NCI-H748 (cell line): ENCODE data around the gene HGF.
"Not testable (repeated sequence)": the region's sequence is repeated elsewhere in the genome, so short reads cannot be mapped to it uniquely, and the experiment has no call there.

Experiments used
- DNase-seq: peaks from one replicate; lab custom pipeline; 2025; ENCODE audit not compliant: unreplicated experiment; lab: John Stamatoyannopoulos, UW

HGF gene

DNA sequence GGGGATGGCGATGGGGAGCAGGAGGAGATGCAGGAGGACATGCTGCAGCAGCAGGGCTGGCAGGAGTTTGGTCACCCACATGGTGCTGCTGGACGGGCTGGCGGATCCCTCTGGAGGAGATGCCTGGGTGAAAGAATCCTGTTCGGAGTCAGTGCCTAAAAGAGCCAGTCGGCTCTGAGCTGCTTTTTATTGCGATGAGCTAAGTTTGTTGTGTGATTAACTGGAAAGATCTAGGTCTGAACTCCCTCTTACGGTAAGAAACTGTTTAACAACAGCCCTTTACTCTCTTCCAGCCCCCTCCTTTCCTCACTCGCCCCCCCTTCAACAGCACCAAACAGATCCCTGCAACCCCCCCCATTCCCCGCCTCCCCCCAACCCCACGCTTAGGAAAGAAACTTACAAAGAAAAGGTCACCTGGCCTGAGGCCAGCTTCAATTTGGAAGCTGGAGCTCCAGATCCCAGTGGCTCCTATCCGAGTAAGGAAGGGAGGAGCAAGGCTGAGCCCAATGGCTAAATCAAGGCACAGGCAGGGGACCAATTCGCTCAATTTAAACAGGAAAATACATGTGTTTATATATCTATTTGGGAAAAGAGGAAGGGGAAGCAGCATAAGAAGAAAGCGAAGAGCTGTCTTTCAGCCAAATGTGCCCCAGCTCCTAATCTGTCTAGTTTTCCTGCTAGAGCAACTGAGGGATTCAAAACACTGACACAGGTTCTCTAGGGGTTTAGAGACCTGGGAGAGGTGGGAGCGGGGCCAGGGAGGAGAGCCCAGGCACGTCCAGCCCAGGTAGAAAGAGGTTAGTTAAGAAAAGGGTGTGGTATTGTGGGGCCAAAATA, at the start of gene HGF:
HGF (minus strand) TSS at position 157 of the 837 bp plus-strand sequence; CDS start at position 81, 76 bp downstream.
- peak; percentile 18 for DNase-seq

- DNase-seq, result peak; percentile 15
Measured at GRCh38 chr7:81816312-81816711, 46.5 kb upstream of the HGF start.

DNA sequence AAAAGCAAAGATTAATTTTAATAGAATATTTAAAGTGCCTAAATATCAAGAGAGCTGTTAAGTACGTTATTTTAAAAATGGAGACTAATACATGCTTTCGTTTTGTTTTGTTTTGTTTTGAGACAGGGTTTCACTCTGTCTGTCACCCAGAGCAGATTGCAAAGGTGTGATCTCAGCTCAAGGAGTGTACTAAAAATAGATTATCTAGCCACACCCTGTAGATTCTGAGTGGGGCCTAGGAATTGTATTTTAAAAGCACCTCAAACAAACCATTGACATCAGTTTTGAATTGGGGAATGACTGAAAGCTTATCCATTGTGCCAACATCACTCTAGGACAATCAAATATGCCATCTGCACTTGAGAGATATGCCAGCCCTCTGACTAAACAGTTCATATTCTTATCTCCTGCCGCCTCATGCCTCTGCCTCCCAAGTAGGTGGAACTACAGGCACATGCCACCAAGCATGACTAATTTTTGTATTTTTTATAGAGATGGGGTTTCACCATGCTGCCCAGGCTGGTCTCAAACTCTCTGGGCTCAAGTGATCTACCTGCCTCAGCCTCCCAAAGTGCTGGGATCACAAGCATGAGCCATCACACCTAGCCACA, 43.1 kb upstream of the HGF start:
- DNase-seq, result peak; percentile 47

GRCh38 chr7:81811956-81812865, 42.4 kb upstream of the HGF start:
- peak; percentile 85 for DNase-seq

- DNase-seq, result no peak
Measured at GRCh38 chr7:81810476-81811155, 40.8 kb upstream of the HGF start.

GRCh38 chr7:81808310-81808709, 38.5 kb upstream of the HGF start:
- not testable (repeated sequence) for DNase-seq

DNA sequence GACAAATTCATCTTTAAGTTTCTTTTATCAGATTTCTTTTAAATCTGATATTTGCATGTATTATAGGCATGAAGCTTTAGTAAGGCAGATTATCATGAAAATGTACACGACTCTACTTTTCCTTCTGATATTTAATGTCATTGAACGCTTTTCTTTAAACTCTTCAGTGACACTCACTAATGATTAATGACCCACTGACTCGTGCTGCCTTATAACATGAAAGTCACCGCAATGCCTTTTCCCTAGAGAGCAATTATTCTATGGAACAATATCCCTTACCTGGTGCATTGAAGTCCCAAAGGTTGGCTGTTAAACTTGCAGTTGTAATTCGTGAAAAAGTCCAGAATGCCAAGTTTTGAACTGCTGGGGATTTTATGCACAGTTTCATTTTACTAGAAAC, 33.4 kb upstream of the HGF start:
- no peak for DNase-seq

DNA sequence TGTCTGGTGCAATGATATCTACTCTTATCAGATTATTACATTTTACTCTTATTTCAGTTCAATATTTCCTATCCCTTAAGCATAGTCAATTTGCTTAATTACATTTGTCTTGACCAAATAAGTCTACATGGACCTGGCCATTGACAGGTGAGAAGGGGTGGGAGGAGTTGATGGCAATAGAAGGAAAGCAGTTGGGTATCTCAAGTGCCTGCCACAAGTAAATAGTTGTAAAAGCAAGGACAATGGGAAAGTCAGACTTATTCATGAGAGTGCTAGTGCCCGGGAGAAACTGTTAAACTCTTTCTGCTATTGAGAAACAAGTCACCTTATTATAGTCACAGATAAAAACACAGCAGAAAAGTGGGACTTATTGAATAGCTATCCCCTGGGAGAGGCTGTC, 32.4 kb upstream of the HGF start:
- peak; percentile 18 for DNase-seq

DNA sequence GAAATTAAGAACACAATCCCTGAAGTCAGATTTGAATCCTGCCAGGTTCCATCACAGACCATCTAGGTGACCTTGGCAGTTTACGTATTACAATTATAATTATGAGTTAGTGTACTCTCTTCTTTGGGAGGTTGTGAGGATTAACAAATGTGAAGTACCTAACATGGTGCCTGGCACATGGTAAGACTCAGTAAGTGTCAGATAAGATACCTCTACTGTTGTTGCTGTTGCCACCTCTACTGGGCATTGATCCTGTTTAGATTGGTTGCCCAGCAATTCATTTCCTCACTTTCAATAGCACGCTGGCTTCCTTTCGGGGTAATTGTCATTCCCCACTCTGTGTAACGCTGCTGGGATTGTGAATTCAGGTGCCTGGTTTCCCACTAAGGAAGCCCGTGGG, 31.7 kb upstream of the HGF start:
- DNase-seq, result no peak

DNA sequence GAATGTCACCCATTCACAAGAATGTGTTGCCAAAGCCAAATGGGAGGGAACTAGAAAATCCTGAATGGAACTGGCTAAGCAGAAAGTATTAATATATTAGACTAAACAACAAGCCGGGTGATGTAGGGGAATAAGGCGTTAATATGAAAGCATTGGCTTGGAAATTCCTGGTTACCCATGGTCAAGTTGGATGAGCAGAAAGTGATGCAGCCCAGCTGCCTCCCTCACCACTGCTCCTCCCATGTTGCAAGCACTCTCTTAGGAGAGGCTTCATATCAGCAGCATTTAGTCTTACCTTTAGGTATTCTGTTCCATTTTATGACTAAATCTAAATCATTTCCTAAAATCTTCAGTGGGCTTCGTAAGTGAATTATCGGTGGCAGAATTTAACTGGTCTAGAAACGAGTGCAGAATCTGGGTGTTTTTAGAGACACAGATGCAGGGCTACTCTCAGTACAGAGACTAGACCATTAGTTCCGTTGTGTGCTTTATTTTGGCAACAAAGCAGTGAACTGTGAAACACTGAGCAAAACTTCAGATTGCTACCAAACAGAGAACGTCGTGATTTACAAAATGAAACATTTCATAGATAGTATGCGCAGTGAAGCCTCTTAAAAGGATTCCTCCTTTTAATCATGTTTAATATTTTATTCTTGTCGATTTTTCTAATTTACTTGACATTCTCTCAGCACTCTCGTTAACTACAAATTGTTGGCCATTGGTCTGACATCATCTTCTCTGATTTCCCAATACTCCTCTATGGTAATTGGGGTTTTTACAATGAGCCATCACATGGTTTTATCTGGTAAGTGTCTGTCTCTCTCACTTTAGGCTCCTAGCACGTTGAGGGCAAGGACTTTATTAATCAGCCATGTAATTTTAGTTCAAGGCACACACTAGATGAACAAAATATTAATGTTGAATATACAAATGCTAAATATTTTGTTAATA, 22.0 kb upstream of the HGF start:
- DNase-seq, result no peak

GRCh38 chr7:81790686-81791085, 20.8 kb upstream of the HGF start:
- no peak for DNase-seq

DNA sequence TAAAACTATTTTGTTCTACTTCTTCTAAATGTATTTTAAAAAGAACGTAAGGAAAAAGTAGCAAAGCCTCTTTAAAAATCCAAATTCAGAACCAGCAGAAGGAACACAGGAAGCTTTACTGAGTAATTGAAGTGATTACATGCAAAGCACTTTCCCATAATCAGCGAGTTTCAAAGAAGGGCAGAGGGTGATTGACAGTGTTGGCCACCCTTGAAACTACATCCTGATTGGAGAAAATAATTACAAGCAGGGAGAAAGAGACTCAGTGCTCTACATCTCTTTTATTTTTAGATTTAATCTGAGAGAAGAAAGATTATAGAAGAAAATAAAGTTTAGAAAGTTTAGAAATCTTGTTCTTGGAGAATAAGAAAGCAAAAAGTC, 20.3 kb upstream of the HGF start:
- no peak for DNase-seq

- DNase-seq, result no peak
Measured at GRCh38 chr7:81789406-81790119, 19.7 kb upstream of the HGF start.

GRCh38 chr7:81788246-81788645, 18.4 kb upstream of the HGF start:
- no peak for DNase-seq

DNA sequence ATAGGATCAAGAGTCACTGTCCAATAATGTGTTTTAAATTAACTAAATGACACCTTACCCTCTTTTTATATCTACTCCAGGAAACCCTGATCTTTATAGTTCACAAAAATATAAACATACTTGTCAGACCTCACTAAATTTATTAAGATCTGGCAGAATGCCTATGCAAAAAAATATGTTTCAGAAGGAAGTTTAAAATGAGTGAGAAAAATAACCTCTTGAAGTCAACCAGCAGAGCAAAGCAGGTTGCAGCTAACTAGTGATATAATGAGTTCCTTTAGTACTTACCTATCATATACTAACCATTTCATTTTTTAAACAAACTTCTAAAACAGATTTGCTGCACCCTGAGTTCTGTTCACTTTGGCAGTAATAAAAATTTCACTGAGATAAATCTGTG, 14.0 kb upstream of the HGF start:
- DNase-seq, result no peak

DNA sequence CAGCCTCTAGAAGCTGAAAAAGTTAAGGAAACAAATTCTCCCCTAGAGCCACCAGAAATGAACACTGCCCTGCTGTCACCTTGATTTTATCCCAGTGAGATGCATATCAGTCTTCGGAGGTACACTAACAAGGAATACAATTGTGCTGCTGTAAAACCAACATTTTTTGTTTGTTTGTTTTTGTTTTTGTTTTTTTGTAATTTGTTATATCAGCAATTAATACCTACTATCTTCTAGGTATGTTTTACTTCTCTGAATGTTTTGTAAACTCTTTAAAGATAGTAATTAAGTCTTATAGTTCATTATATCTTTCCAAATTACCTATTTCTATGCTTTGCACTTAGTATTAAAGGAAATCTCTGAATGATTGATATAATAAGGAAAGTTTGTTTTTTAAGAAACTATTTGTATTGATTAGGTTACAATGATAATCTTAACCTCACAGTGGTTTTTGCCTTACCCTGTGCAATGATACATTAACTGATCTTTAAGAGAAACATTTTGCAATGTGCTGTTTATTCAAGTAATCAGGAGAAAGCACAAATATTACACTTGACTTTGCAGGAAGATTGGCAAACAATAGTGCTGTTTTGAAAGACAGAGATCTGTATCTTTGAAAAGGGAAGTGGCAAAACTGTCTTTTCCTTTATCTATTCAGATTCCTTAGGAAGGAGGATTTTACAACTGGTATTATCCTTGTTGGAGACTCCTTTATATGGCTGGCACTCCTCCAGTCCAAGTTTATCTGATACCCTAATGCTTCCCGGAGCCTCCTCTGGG, 11.3 kb upstream of the HGF start:
- DNase-seq, result peak; percentile 37

GRCh38 chr7:81779706-81780105, 9.9 kb upstream of the HGF start:
- no peak for DNase-seq

DNA sequence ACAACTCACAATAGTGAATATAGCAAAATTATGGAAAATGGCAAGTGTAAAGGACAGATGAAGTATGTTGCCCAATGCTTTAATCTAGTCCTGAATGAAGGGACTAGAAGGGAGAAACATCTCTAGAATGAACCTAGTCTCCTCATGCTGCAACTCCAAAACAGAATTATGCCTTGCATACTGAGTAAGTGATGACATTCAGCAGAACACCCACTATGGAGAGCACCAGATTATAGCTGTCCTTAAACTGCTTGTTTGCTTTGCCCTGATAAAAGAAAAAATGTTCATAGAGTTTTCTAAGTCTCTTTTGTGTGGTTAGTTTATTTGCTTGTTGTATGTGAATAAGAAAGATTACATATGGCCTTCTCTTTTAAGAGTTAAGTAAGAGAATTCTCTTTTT, 7.8 kb upstream of the HGF start:
- DNase-seq, result no peak
